Spleen (tissue), 11 donors: ENCODE measurements around the gene AP1B1. TPM values are rescaled to one million over a fixed set of nuclear protein-coding genes. Genes with fewer than 3 reads are reported as not detected.

ENCODE experiments used
- DNase-seq: peaks from one replicate; pipeline ENCODE4 v3.0.0-alpha.2; 2020
- H3K27ac ChIP-seq, 8 donors: fragments of 200-600 bp; sonication (generic) in 7 of 8; 1 replicate in 4 of 8; 2 replicates in 4 of 8; pipeline versions ENCODE4 v1.5.0 to v1.8.0; 2016 to 2021; ENCODE audit warnings: inconsistent platforms in 4 of 8, mild to moderate bottlenecking in 4 of 8, moderate library complexity in 1 of 8
- H3K27me3 ChIP-seq, 7 donors: fragments of 200-600 bp; sonication (generic) in 6 of 7; replicated peaks in 1 of 7; 1 replicate in 4 of 7; 2 replicates in 3 of 7; pipeline versions ENCODE4 v1.5.0 to v1.8.0; 2016 to 2021; ENCODE audit warnings: inconsistent platforms in 3 of 7, mild to moderate bottlenecking in 1 of 7
- H3K36me3 ChIP-seq, 6 donors: fragments of 200-600 bp; sonication (generic) in 5 of 6; 1 replicate in 4 of 6; 2 replicates in 2 of 6; pipeline versions ENCODE4 v1.5.0 to v1.8.0; 2016 to 2021; ENCODE audit warnings: inconsistent platforms in 2 of 6
- H3K4me1 ChIP-seq, 6 donors: fragments of 200-600 bp; sonication (generic) in 5 of 6; 1 replicate in 3 of 6; 2 replicates in 3 of 6; pipeline versions ENCODE4 v1.5.0 to v1.8.0; 2016 to 2021; ENCODE audit warnings: inconsistent platforms in 3 of 6
- H3K4me3 ChIP-seq, 8 donors: fragments of 200-600 bp; sonication (generic) in 7 of 8; 1 replicate in 4 of 8; 2 replicates in 4 of 8; pipeline versions ENCODE4 v1.5.0 to v1.8.0; 2016 to 2021; ENCODE audit warnings: inconsistent platforms in 4 of 8, mild to moderate bottlenecking in 4 of 8, moderate library complexity in 2 of 8
- H3K9me3 ChIP-seq, 8 donors: fragments of 200-600 bp; sonication (generic) in 7 of 8; 1 replicate in 4 of 8; 2 replicates in 4 of 8; pipeline versions ENCODE4 v1.5.0 to v1.8.0; 2016 to 2021; ENCODE audit warnings: inconsistent platforms in 4 of 8
- POLR2A ChIP-seq, 3 donors: fragments of 450-650 bp; IDR thresholded peaks; one replicate each; pipeline ENCODE4 v1.5.1; 2017; ENCODE audit warnings: antibody characterized with exemption in 3 of 3, mild to moderate bottlenecking in 1 of 3
- POLR2AphosphoS5 ChIP-seq, 3 donors: sonication (generic); formaldehyde crosslinking; IDR thresholded peaks; one replicate each; pipeline ENCODE4 v1.5.1; 2017; ENCODE audit warnings: antibody characterized with exemption in 3 of 3
- WGBS, 5 donors: extraction: QIAGEN DNeasy Blood & Tissue Kit in 3 of 5; methylation state at CpG; one replicate each; pipeline versions ENCODE4 v1.1.5 to v1.1.7; 2013 to 2018; 5-methylcytosine and 5-hydroxymethylcytosine counted together
- intact Hi-C: fragments of 100-400 bp; cut with DNase I; formaldehyde crosslinking; loops from one replicate; pipeline ENCODE4 v1.15.0; 2023; ENCODE audit warnings: low total_unique reads
- polyA plus RNA-seq, 3 donors: library from polyadenylated mRNA; stranded (reverse); fragments of 200-250 nt; gene quantifications; one replicate each; pipeline ENCODE4 v1.2.1, GENCODE V29; 2013
- total RNA-seq, 7 donors: library from RNA; depleted of rRNA in 3 of 7; stranded (reverse); fragments of >200 nt in 3 of 7; fragmentation: NEBNext Ultra II Directional in 4 of 7; extraction: Animal tissue kit (Norgen Biotek cat#: 25700) in 4 of 7; gene quantifications; one replicate each; pipeline versions ENCODE4 v1.1.0 to v1.2.1, GENCODE V29; 2016 to 2021
- TF ChIP-seq, protein P1 (sequence below), 11 experiments: fragments of 200-600 bp in 7 of 11; fragments of 450-650 bp in 4 of 11; sonication (generic) in 4 of 11; IDR thresholded peaks in 8 of 11; conservative IDR thresholded peaks in 3 of 11; 1 replicate in 7 of 11; 2 replicates in 4 of 11; pipeline versions ENCODE4 v1.4.0 to v1.8.0; 2016 to 2021; ENCODE audit warnings: antibody characterized with exemption in 11 of 11, inconsistent platforms in 4 of 11, mild to moderate bottlenecking in 1 of 11
- donor health status: healthy with polysubstance abuse.
- donor health status: DM: no; HTN: no; CAD: no; lungs with moderate emphysema.
- donor health status: DM: no; HTN: no; CAD: no.
- donor health status: Bipolar disorder and iron deficiency.
- donor health status: healthy.
- donor health status: DM: no; HTN: no; CAD: no.
- donor health status: DM: yes; HTN: yes; CAD: no.

AP1B1 gene
- total and polyA plus RNA-seq, 10 donors, result 43.3 to 150 (median 110) TPM

DNA sequence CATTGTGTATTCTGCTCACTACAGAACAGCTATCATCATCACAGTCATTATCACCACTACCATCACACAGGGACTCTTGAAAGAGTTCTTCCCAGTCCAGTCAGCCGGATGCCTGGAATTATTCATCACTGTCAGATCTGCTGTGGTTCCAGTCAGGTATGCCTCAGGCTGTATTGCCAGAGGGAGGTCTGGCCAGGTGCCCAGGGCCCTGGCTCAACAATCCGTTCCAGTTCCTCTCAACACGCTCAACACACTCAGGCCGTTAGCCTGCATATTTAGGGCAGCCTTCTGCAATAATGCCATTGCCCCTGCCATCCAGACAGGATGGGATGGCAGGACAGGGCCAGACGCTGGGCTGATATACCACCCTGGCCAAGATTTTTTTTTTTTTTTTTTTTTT, 44.2 kb downstream of the AP1B1 start:
- peaks cover 0 to 100% (median 97%) of the 10 kb centered on the region in 6 donors for H3K36me3 ChIP-seq

DNA sequence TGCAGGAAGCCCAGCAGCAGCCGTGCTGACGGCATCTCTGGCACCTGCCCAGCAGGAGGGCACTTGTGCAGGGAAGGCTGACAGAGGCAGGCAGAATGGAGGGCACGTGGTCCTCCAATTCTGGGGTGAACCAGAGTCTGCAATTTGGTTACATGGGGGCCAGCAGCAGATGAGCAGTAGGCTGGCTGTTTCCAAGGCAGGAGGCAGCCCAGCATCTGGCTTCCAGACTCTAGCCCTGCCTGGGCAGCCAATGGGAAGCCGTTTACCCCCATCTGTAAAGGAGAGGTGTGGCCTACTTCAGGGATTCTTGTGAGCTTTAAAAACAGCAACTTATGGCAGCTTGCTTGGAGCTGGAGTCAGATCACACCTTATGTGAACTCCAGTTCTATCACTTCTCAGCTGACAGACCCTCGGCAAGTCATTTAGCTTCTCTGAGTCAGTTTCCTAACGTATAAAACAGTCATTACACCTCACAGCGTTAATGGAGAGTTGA, 45.0 kb downstream of the AP1B1 start:
- Histone ChIP-seq H3K4me3 (no peak overlapping the region), H3K27me3 (no peaks in the 10 kb centered on the region), H3K36me3 (peaks cover 0 to 100% (median 97%) of the 10 kb centered on the region in 6 donors), H3K27ac (no peak overlapping the region), H3K4me1 (no peaks in the 10 kb centered on the region), H3K9me3 (no peaks in the 10 kb centered on the region)
- 57 to 77% (median 65%) methylated on average over 6 to 7 of the region's 7 CpGs for WGBS, 5 donors
- no peak for DNase-seq
- intact Hi-C loops, result no loop called here
- TF ChIP-seq, protein P1, sequence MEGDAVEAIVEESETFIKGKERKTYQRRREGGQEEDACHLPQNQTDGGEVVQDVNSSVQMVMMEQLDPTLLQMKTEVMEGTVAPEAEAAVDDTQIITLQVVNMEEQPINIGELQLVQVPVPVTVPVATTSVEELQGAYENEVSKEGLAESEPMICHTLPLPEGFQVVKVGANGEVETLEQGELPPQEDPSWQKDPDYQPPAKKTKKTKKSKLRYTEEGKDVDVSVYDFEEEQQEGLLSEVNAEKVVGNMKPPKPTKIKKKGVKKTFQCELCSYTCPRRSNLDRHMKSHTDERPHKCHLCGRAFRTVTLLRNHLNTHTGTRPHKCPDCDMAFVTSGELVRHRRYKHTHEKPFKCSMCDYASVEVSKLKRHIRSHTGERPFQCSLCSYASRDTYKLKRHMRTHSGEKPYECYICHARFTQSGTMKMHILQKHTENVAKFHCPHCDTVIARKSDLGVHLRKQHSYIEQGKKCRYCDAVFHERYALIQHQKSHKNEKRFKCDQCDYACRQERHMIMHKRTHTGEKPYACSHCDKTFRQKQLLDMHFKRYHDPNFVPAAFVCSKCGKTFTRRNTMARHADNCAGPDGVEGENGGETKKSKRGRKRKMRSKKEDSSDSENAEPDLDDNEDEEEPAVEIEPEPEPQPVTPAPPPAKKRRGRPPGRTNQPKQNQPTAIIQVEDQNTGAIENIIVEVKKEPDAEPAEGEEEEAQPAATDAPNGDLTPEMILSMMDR (IDR thresholded peaks at IDR 0.05 in 8 of 11, conservative IDR thresholded peaks at IDR 0.05 in 3 of 11), result no peak
- no peak for TF ChIP-seq POLR2A (IDR thresholded peaks at IDR 0.05)
- peak in 1 of 3 donors; percentile 62 for TF ChIP-seq POLR2AphosphoS5 (IDR thresholded peaks at IDR 0.05)

More for the DNA sequence above, 44.2 kb downstream of the AP1B1 start:
- Histone ChIP-seq H3K27ac (no peak overlapping the region), H3K27me3 (no peaks in the 10 kb centered on the region), H3K9me3 (no peaks in the 10 kb centered on the region), H3K4me3 (no peak overlapping the region), H3K4me1 (no peaks in the 10 kb centered on the region)
- TF ChIP-seq, protein P1 (IDR thresholded peaks at IDR 0.05 in 8 of 11, conservative IDR thresholded peaks at IDR 0.05 in 3 of 11), result no peak
- TF ChIP-seq POLR2A (IDR thresholded peaks at IDR 0.05), result no peak
- no peak for TF ChIP-seq POLR2AphosphoS5 (IDR thresholded peaks at IDR 0.05)
- DNase-seq, result no peak
- intact Hi-C loops, result no loop called here
- 66 to 79% (median 71%) methylated on average over 5 of the region's 5 CpGs for WGBS, 5 donors

DNA sequence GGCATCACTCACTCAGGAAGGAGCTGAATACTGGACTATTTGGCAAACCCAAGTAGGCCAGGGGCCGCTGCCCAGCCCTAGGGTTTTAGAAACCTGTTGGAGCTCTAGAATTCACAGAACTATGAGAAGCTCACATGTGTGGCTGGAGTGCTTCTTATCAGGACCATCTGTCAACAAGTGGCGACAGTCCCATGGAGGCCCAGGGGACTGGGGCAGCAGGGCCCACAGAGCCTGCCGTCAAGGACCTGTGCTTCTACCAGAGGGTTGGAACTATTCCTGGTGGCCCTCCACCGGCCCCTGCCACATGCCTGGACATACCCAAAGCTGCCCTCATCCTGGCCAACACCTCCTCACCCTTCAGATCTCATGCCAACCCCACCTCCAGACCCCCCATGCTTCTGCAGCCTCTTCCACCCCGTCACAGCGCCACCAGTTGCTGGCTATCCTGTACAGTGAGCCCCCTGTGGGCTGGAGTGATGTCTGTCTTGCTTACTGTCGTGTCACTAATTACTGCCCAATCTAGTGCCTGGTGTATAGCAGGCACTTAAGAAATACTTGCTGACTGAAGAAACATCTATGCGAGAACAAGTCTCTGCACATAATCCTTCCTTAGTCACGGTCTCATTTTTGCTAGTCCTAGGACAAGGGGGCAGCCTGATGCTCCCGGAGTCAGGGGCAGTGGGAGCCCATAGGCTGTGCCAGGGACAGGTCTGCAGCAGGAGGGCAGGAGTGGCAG, 45.6 kb downstream of the AP1B1 start:
- H3K9me3 ChIP-seq, result no peaks in the 10 kb centered on the region
- intact Hi-C loops, result no loop called here
- H3K27me3 ChIP-seq, result no peaks in the 10 kb centered on the region
- peaks cover 0 to 100% (median 97%) of the 10 kb centered on the region in 6 donors for H3K36me3 ChIP-seq
- TF ChIP-seq, protein P1 (IDR thresholded peaks at IDR 0.05 in 8 of 11, conservative IDR thresholded peaks at IDR 0.05 in 3 of 11), result no peak
- no peak for TF ChIP-seq POLR2A (IDR thresholded peaks at IDR 0.05)
- no peak for TF ChIP-seq POLR2AphosphoS5 (IDR thresholded peaks at IDR 0.05)
- H3K4me3 ChIP-seq, result no peak overlapping the region
- 86 to 96% (median 88%) methylated on average over 8 to 10 of the region's 10 CpGs for WGBS, 5 donors
- no peak overlapping the region for H3K27ac ChIP-seq
- peaks cover 0 to under 1% (median 0%) of the 10 kb centered on the region in 6 donors for H3K4me1 ChIP-seq
- DNase-seq, result no peak

DNA sequence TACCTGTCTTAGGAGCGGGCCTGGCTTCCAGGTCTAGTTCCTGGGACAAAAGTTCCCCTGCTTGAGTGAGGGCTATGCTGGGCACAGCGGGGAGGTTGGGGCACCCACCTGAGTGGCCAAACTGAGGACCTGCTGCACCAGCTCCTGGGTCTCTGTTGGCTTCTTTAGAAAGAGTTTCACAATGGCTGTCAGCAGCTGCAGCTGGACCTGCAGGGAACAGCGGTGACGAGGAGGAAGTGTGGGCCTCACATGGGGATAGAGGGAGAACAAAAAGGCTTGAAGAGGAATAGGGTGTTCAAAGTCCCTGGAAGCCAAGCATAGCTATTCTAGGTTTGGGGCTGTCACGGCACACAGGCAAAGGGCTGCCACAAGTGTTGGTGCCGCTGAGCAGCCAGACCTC, 46.2 kb downstream of the AP1B1 start:
- intact Hi-C loops, result no loop called here
- 63 to 89% (median 82%) methylated on average over 6 of the region's 6 CpGs for WGBS, 5 donors
- DNase-seq, result no peak
- Histone ChIP-seq H3K4me3 (no peak overlapping the region), H3K27me3 (no peaks in the 10 kb centered on the region), H3K9me3 (no peaks in the 10 kb centered on the region), H3K4me1 (peaks cover 0 to 6% (median 0%) of the 10 kb centered on the region in 6 donors), H3K27ac (no peak overlapping the region), H3K36me3 (peaks cover 0 to 100% (median 97%) of the 10 kb centered on the region in 6 donors)
- no peak for TF ChIP-seq POLR2A (IDR thresholded peaks at IDR 0.05)
